Fibroblast of upper back skin (primary cell): Measurements from ENCODE around the gene RPSA.
"Not testable (repeated sequence)": the region's sequence is repeated elsewhere in the genome, so short reads cannot be mapped to it uniquely, and the experiment has no call there.

Source experiments
- DNase-seq: peaks from one replicate; pipeline ENCODE4 v3.0.0-alpha.2; 2013

Gene RPSA

DNA sequence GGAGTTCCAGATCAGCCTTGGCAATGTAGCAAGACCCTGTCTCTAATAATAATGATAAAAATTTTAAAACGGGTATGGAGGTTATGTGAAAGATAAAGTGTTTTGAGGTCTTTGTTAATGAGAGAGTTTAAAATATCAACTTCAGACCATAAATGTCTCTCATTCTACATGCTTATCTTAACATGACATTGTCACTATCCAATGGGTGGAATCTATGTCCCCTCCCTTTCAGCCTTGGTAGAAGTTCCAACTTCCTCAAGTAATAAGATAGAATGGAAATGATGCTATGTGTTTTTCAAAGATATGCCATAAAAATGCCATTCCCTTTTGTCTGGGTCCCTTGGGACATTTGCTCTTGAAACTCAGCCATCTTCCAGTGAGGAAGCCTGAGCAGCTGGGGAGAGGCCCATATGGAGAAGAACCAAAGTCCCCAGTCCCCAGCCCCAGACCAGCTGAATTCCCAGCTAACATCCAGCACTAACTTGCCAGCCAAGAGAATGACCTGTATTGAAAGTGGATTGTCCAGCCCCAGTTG lies 17.0 kb downstream of the RPSA start:
- no peak for DNase-seq

DNA sequence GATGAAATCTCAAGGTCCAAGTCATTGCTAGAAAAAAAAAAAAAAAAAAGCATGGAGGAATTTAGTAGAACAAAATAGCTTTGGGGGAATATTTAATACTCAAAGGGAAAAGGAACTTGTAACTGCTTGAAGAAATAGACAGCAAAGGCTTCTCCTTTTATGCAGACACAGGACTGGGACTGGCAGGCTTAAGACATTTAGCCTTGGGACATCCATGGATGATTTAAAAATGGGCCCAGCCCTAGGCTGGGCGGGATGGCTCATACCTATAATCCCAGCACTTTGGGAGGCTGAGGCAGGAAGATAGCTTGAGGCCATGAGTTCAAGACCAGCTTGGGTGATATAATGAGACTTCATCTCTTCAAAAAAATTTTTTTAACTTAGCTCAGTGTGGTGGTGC lies 19.8 kb downstream of the RPSA start:
- DNase-seq, result no peak

DNA sequence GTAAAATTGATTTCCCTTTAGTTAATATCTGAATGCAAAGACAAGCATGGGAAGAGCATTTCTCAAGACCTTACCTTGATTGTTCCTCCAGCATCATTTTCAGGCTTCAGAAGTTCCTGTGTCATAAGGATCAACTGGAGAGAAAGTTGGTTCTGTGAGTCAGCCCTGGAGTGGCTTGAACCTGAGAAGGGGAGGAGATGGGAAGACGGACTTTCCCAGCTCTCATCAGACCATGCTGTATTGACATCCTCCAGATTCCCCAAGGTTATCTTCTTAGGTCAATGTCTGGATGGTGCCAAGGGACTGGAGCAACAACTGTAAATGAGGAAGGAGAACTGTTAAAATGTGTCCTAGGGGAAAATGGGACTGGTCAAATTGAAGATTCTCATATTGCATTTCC lies 21.0 kb downstream of the RPSA start:
- no peak for DNase-seq

DNA sequence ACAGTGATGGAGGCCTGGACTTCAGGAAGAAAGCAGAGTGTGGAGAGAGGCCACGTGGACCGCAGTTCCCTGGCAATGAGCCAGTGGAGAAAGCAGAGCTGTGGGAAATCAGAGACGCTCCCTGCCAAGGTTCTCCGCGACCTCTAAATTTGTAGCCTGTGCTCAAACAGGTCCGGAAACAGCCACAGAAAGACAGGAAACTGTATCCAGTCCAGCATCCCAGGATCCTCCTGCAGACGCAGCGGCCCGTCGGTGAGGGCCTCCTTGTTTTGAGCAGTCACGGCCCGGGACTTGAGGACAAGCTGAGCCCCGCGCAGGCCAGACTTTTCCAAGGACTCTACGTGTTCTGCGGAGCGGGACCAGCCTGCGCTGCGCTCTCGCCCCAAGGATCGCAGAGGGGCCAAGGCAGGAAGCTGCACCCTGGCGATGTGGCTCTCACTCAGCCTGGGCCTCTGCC lies 22.3 kb downstream of the RPSA start:
- DNase-seq, result no peak

DNA sequence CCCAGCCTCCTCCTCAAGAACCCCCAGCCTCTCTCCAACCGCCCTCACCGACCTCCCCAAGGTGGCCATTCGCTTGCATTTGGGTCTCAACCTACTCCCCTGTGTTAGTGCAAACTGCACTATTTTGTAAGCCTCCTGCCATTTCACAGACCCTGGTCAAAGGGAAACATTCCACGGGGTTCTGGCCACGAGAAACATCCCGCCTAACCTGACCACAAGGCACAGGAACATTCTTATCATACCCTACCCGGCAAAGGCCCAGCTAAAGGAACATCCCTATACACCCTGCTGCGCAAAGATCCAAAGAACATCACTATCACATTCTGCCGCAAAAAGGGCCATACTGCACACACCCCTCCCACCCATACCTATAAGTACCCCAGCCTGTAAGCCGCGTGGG lies 22.9 kb downstream of the RPSA start:
- DNase-seq, result no peak

DNA sequence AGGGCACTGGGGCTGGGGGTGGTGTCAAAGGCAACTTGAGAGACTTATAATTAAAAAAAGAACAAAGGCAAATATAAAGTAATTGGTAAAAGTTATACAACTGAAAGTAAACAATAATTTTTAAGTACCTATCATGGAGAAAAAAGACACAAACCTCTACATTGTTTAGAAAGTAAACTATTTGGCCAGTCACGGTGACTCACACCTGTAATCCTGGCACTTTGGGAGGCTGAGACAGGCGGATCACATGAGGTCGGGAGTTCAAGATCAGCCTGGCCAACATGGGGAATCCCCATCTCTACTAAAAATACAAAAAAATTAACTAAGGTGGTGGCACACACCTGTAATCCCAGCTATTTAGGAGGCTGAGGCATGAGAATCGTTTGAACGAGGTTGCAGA lies 25.8 kb downstream of the RPSA start:
- DNase-seq, result no peak

DNA sequence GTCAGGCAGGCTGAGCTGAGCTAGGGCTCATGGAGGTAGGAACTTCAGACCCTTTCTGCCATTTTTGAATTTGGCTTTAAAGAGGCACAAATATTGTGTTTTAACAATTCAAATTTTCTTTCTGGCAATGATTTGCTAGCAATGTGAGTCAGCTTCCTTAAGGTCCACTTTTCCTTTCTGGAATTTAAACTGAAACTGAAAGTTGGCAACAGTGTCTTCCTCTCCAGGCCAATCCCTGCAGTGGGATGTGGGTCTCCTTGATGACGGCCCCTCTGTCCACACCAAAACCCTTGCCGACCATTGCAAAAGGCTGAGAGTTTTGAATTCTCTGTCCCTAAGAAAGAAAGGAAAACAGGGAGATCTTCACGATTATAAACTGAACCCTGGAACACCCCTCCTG lies 27.1 kb downstream of the RPSA start:
- DNase-seq, result peak; percentile 62

DNA sequence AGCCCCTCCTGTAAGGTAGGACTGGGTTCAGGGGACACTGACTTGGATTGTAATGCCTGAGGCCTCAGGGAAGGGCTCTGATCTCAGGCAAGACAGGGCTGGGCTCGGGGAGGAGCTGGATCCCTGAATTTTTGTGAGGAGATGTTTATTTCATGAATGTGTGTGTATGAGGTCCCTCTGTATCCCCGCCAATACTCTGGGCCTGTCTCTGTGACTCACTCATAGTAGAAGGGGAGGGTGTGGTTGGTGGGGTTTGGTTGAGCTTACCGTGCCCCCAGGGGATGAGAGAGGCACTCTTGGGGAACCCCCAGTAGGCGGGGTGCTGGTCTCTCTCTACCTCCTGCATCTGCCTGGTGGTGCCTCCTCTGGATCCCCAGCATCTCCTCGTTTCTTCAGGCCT lies 28.1 kb downstream of the RPSA start:
- peak; percentile 24 for DNase-seq

DNA sequence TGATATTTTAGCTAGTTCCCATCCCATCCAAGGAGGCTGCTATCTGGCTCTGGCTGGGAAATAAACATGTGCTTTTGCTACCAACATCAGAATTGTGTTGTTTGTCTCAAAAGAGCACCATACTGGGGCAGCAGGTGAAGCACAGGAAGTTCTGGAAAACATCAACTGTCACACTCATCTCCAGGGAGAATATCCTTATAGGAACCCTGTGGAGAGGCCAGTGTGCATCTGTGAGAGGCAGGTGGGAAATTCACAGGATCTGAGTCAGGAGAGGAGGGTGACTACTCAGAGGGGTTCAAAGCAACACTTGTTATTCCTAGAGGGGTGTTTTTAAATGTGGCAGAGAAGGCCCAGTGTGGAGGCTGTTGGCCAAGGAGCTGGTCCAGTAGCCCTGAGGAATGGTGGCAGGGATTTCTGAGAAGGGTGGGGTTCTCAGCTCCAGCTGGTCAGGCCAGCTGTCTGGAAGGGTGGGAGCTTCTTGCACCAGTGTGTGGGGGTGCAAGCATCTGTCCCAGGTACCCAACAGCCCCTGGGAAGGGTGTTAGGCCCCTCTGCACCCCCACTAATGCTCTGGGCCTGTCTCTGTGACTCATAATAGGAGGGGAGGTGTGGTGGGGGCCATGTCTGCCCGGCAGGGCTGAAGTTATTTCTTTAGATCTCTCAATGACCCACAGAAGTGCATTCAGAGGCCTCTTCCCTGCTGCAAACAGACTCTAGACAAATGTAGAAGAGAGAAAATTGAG lies 28.7 kb downstream of the RPSA start:
- DNase-seq, result no peak

DNA sequence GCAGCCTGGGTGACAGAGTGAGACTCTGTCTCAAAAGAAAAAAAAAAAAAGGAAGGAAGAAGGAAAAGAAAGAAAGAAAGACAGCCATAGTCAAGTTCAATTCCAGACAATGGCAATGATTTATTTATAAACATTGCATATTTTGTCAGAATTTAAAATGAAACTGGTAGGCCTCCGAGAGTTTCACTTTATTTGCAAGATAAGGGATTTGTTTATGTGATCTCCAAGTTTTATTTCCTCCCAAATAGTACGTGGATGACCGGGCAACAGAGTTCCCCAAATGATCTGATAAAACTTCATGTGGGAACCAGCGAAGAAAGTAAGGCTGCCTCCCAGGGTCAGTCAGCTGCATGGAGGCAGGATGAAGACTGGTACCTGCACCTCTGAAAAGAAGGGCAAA lies 32.4 kb downstream of the RPSA start:
- no peak for DNase-seq

DNA sequence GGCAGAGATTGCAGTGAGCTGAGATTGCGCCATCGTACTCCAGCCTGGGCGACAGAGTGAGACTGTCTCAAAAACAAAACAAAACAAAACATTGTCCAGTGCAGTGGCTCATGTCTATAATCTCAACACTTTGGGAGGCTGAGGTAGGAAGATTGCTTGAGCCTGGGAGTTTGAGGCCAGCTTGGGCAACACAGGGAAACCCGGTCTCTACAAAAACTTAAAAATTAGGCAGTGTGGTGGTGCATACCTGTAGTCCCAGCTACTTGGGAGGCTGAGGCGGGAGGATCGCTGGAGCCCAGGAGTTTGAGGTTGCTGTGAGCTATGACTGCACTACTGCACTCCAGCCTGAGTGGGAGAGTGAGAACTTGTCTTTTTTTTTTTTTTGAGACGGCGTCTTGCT lies 33.8 kb downstream of the RPSA start:
- no peak for DNase-seq

DNA sequence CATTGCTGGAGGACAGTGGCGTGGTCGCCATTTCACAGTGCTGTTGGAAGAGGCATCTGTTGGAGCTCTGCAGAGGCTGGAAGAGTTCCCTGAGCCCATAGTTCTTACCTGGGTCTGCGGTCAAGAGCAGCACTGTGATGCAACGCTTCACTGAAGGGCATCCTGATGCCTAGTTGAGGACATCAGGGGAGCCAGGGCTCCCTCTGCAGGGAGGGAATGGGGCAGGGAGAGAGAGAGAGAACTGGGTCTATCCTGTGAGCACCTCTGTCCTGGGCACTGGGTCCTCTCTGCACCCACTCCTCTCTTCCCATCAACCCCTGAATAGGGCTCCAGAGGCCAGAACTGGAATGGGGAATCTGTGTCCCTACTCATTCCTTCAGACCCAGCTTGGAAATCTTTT lies 37.0 kb downstream of the RPSA start:
- no peak for DNase-seq

DNA sequence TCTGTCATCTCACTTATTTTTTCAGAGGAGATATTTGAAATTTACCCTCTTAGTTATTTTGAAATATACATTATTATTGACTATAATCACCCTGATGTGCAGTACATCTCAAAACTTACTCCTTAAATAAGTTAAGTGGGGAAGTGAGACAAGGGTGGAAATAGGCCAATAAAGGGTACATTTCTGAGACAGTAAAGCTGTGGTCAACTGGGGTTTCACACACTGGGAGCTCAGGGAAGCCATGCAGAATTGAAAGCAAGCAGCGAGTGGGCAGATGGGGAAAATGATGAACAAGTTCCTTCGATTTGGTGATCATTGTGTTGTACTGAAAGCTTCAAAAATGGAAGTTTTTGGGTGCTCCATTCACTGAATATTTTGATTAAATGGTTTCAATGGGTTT lies 39.4 kb downstream of the RPSA start:
- no peak for DNase-seq

DNA sequence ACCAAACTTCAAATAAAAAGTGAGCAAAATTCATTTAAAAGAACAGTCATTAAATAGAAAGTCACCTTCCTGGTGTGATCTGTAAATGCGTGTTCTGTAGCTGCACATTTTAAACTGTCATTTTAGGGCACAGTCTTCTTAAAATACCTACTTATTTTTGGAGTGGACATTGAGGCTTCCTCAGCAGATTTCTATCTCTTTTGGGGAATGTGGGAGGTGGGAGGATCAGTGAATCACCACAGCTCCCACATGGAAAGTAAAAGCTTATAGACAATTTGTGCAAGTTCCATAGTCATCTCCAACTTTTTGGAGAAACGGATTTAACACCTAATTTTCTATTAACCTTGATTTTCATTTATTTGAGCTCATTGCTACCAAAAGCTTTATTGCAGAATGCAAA lies 39.9 kb downstream of the RPSA start:
- no peak for DNase-seq

DNA sequence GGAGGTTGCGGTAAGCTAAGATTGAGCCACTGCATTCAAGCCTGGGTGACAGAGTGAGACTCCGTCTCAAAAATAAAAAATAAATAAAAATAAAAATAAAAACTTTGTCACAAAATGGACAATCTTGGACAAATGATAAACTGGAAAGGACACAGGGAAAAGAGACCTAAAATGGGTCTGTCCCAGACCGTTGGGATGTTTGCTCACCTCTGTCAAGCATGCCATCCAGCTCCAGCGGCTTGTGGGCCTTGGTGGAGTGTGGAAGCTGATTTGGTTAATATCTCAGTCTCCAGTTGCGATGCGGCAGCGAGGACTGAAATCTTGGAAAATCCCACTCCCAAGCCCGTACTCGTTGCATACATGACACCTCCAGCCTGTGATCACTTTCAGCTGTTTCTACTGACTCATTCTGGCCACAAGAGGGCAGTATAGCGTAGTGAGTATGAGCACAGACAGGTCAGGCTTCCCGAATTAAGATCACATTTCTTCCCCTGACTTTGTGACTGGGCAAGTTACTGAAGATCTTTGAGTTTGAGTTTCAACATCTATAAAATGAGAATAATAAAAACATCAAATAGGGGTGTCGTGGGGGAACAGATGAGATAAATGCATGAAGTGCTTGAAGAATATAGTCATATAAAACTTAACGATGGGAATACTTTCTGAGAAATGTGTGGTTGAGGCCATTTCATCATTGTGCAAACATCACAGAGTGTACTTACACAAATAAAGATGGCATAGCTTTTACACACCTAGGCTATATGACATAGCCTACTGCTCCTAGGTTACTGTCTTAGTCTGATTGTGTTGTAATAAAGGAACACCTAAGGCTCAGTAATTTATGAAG lies 41.3 kb downstream of the RPSA start:
- DNase-seq, result peak; percentile 78

DNA sequence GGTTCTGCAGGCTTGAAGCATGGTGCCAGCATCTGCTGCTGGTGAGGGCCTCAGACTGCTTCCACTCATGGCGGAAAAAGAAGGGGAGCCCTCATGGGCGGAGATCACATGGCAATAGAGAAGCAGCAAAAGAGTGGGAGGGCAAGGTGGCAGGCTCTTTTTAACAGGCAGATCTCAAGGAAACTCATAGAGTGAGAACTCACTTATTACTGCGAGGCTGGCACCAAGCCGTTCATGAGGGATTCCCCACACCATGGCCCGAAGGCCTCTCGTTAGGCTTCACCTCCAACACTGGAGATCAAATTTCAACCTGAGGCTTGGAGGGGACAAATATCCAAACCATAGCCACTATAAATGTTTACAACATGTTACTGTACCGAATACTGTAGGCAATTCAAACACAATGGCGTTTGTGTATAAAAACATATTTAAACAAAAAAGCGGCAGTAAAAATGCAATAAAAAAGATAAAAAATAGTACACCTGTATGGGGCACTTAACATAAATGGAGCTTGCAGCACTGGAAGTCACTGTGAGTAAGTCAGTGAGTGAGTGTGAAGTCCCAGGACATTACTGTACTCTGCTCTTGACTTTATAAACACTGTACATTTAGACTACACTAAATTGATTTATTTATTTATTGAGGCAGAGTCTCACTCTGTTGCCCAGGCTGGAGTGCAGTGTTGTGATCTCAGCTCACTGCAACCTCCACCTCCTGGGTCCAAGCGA lies 42.1 kb downstream of the RPSA start:
- no peak for DNase-seq

DNA sequence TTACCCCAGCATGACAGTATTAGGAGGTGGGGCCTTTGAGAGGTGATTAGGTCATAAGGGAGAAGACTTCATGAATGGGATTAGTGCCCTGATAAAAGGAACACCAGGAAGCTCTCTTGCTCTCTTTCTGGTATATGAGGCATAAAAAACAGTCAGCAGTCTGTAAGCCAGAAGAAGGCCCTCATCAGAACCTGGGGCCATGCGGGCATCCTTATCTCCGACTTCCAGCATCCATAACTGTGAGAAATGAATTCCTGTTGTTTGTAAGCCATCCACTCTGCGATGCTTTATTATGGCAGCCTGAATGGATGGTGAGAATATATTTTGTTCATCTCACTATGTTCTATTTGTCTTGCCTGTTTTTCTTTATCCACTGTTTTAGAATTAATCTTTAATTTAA lies 43.3 kb downstream of the RPSA start:
- DNase-seq, result no peak

DNA sequence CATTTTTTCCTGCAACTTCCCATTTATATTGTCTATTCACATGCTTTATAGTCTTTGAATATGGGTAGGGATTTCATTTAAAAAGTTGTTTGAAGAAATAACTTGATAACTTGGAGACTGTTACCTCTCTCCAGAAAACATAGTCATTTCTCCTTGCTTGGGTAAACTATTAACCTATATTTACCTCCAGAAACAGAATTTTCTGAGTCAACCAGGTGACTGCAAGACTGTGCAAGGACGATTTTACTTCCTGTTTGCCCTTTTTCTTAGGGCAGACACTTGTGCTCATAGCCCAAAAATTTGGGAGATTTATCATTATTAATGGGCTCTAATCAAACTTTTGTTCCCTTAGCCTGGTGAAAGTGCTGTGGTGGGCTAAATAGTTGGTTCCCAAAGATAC lies 46.6 kb downstream of the RPSA start:
- DNase-seq, result no peak

DNA sequence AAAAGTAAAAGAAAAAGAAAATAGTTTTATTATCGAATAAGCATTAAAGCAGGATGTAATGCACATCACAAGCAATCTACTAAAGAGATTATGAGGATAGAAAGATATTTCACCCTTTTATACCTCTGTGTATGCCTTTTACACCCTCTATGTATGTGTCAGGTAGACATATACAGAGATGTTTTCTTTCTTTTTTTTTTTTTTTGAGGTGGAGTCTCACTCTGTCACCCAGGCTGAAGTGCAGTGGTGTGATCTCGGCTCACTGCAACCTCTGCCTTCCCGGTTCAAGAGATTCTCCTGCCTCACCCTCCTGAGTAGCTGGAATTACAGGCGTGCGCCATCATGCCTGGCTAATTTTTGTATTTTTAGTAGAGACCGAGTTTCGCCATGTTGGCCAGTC lies 47.4 kb downstream of the RPSA start:
- not testable (repeated sequence) for DNase-seq

DNA sequence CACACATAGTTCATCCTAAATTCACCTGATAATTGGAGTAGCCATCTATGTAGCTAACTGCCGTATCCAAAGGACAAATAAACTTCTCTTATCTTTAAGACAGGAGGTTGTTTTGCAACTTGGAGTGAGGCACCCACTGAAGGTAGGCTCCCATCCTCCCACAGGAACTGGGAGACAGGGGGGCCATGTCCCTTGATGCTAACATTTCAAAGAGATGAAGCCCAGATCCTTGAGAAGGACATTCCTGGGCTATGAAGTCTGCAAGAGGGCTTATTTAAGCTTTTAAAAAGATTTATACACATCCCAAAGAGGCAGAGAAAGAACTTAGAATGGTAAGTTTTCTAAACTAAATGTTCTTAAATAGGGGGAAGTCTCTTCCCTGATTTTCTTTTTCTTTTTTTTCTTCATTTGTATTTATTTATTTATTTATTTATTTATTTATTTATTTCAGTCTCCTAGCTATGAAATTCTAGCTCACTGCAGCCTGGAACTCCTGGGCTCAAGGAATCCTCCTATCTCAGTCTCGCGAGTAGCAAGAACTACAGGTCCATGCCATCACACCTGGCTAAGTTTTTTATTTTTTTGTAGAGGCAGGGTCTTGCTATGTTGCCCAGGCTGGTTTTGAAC lies 48.2 kb downstream of the RPSA start:
- DNase-seq, result no peak

DNA sequence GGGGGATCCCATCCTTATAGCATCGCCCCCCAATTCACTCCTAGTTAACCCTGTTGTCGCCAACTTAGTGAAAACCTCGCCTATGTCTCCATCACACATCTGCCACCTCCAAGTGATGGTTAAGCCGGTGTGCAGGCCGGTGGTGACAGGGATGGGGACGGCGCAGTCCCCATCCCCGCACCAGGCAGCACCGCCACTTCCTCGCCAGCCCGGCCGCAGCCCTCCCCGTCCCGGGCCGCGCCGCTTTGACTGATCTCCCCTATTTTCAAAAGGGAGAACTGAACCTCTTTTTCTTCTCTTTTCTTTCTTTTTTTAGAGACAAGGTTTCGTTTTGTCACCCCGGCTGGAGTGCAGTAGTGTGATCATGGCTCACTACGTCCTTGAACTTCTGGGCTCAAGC lies 49.6 kb downstream of the RPSA start:
- no peak for DNase-seq

DNA sequence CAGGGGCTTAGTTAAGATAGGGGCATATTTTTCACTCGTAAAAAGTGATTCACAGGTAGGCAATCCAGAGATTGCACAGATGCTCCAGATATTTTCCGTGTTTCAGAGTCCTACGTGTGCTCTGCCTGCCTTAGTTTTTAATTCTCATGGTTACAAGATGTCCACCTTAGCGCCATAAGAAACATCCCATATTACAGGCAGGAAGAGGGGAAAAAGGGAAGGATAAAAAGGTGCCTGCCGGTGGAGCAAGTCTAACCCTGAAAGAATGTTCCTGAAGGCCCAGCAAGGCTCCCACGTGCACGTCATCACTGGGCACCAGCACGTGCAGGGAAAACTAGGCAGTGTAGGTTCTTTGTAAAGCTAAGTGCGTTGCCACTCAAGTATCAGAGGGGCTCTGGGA lies 50.8 kb downstream of the RPSA start:
- no peak for DNase-seq

DNA sequence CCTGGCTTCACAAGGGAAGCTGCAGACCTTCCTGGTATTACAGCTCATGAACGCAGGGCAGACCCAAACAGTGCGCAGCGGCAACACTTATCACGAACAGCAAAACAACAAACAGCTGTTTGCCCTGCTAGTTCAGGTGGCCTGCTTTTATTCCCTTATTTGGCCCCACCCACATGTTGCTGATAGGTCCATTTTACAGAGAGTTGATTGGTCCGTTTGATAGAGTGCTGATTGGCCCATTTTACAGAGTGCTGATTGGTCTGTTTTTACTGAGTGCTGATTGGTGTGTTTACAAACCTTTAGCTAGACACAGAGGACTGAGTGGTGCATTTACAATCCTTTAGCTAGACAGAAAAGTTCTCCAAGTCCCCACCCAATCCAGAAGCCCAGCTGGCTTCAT lies 52.1 kb downstream of the RPSA start:
- not testable (repeated sequence) for DNase-seq
